Esophagus squamous epithelium (tissue), 4 donors: ENCODE measurements around the gene WWOX.

Experiments
- CTCF ChIP-seq, 6 experiments: fragments of 450-650 bp in 4 of 6; fragments of 200-600 bp in 2 of 6; sonication (generic) in 2 of 6; IDR thresholded peaks; one replicate each; pipeline ENCODE4 v1.5.1; 2016 to 2019; ENCODE audit warnings: antibody characterized with exemption in 6 of 6, mild to moderate bottlenecking in 4 of 6, moderate library complexity in 4 of 6
- POLR2A ChIP-seq, 4 donors: fragments of 450-650 bp; IDR thresholded peaks; one replicate each; pipeline ENCODE4 v1.6.1; 2017; ENCODE audit warnings: antibody characterized with exemption in 4 of 4, mild to moderate bottlenecking in 4 of 4, moderate library complexity in 3 of 4

GRCh38 chr16:78474762-78475161, 375.3 kb downstream of the WWOX start:
- TF ChIP-seq CTCF (IDR thresholded peaks at IDR 0.05): no peak
- TF ChIP-seq POLR2A (IDR thresholded peaks at IDR 0.05): no peak
